Measurements from ENCODE around the gene HS3ST4. TPM values are rescaled to one million over a fixed set of nuclear protein-coding genes. Genes with fewer than 3 reads are reported as not detected.

Gene HS3ST4
- total RNA-seq, 1 experiment from 2014 or later: not detected

- H4K20me1 ChIP-seq (ENCODE audit: insufficient read depth): no peaks in the 10 kb centered on the region
- no TSS peak for BruUV-seq (replicated peaks)
- DNase-seq (ENCODE audit: low read depth, low spot score): no peak
- CTCF ChIA-PET: no interaction called here
- H3K36me3 ChIP-seq (ENCODE audit: control insufficient read depth in 1 of 2, insufficient read depth in 2 of 2, low read length in 2 of 2): no peaks in the 10 kb centered on the region
- ATAC-seq: no peak
- no peak for TF ChIP-seq POLR2AphosphoS5 (IDR thresholded peaks at IDR 0.05; ENCODE audit: low read depth, low read length)
- TF ChIP-seq ZNF274 (IDR thresholded peaks at IDR 0.05; ENCODE audit: low read depth, low read length): no peak
- no peak for TF ChIP-seq YY1 (IDR thresholded peaks at IDR 0.05; ENCODE audit: extremely low read depth, insufficient replicate concordance, low read depth, low read length)
- TF ChIP-seq, protein P1, sequence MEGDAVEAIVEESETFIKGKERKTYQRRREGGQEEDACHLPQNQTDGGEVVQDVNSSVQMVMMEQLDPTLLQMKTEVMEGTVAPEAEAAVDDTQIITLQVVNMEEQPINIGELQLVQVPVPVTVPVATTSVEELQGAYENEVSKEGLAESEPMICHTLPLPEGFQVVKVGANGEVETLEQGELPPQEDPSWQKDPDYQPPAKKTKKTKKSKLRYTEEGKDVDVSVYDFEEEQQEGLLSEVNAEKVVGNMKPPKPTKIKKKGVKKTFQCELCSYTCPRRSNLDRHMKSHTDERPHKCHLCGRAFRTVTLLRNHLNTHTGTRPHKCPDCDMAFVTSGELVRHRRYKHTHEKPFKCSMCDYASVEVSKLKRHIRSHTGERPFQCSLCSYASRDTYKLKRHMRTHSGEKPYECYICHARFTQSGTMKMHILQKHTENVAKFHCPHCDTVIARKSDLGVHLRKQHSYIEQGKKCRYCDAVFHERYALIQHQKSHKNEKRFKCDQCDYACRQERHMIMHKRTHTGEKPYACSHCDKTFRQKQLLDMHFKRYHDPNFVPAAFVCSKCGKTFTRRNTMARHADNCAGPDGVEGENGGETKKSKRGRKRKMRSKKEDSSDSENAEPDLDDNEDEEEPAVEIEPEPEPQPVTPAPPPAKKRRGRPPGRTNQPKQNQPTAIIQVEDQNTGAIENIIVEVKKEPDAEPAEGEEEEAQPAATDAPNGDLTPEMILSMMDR (IDR thresholded peaks at IDR 0.05 in 2 of 3, conservative IDR thresholded peaks at IDR 0.05 in 1 of 3; ENCODE audit: borderline replicate concordance in 1 of 3, insufficient read depth in 1 of 3, low read depth in 2 of 3, low read length in 2 of 3): no peak
- TF ChIP-seq ATF3 (IDR thresholded peaks at IDR 0.05): no peak
- TF ChIP-seq JUND (IDR thresholded peaks at IDR 0.05): no peak
- no peak for TF ChIP-seq EZH2phosphoT487 (IDR thresholded peaks at IDR 0.05; ENCODE audit: borderline replicate concordance)
- no peak for TF ChIP-seq CEBPB (IDR thresholded peaks at IDR 0.05; ENCODE audit: low read depth)
- no peak for TF ChIP-seq REST (IDR thresholded peaks at IDR 0.05; ENCODE audit: low read depth)
- no peak for TF ChIP-seq POLR2A (IDR thresholded peaks at IDR 0.05; ENCODE audit: borderline replicate concordance, extremely low read depth, insufficient read depth, insufficient read length)
- TF ChIP-seq TCF7L2 (IDR thresholded peaks at IDR 0.05; ENCODE audit: borderline replicate concordance, extremely low read depth, insufficient read depth, insufficient read length): no peak
- no peak for TF ChIP-seq SRF (IDR thresholded peaks at IDR 0.05; ENCODE audit: low read depth)
- TF ChIP-seq, protein P2, sequence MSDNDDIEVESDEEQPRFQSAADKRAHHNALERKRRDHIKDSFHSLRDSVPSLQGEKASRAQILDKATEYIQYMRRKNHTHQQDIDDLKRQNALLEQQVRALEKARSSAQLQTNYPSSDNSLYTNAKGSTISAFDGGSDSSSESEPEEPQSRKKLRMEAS (IDR thresholded peaks at IDR 0.05): no peak
- no peak for TF ChIP-seq EZH2 (IDR thresholded peaks at IDR 0.05)
- no peak for TF ChIP-seq SIN3A (IDR thresholded peaks at IDR 0.05; ENCODE audit: low read depth)
- no peak for TF ChIP-seq ZFX (IDR thresholded peaks at IDR 0.05)
- TF ChIP-seq EGR1 (IDR thresholded peaks at IDR 0.05; ENCODE audit: low read depth): no peak
- no peak for TF ChIP-seq ZBTB33 (IDR thresholded peaks at IDR 0.05; ENCODE audit: extremely low read depth, insufficient replicate concordance, low read length)
- TF ChIP-seq SP1 (IDR thresholded peaks at IDR 0.05; ENCODE audit: low read depth): no peak
- TF ChIP-seq FOSL1 (IDR thresholded peaks at IDR 0.05; ENCODE audit: low read depth): no peak
- H3K9me3 ChIP-seq (ENCODE audit: control insufficient read depth in 1 of 2, insufficient read depth in 1 of 2, low read depth in 1 of 2, low read length in 2 of 2): peaks cover 0 to 8% of the 10 kb centered on the region in 2 experiments; a peak in 1 of 4 replicates
- H3K9me2 ChIP-seq (ENCODE audit: insufficient read depth): no peaks in the 10 kb centered on the region
- no peak overlapping the region for H3K4me2 ChIP-seq (ENCODE audit: low read length)
- no peak overlapping the region for H3K9ac ChIP-seq (ENCODE audit: low read length)
- no peak overlapping the region for H2AFZ ChIP-seq (ENCODE audit: low read depth, low read length, poor library complexity, severe bottlenecking)
- RAD21 ChIA-PET (ENCODE audit: low non-redundant PET in 1 of 2, low total read pairs in 2 of 2, uncharacterized antibody in 2 of 2, unreplicated experiment in 2 of 2): no interaction called here
- no peak overlapping the region for H3K4me3 ChIP-seq (replicated peaks in 1 of 2; ENCODE audit: low read depth in 1 of 2, low read length in 2 of 2)
- no peak overlapping the region for H3K27ac ChIP-seq (ENCODE audit: low read depth, low read length)
- POLR2A ChIA-PET: no interaction called here
- intact Hi-C loops (cut with micrococcal nuclease): no loop called here
- H3K4me1 ChIP-seq (ENCODE audit: control insufficient read depth in 1 of 2, insufficient read depth in 2 of 2, low read length in 2 of 2): no peaks in the 10 kb centered on the region
- no peaks in the 10 kb centered on the region for H3K27me3 ChIP-seq (ENCODE audit: insufficient read depth, low read length)
- H3K79me2 ChIP-seq (ENCODE audit: insufficient read depth, low read length): no peaks in the 10 kb centered on the region
These were observed 230.7 kb downstream of the HS3ST4 start for GRCh38 chr16:25922438-25922837.

Data from HCT116 (cell line).